ENCODE measurements around the gene PPP6R2.

Gene PPP6R2

DNA sequence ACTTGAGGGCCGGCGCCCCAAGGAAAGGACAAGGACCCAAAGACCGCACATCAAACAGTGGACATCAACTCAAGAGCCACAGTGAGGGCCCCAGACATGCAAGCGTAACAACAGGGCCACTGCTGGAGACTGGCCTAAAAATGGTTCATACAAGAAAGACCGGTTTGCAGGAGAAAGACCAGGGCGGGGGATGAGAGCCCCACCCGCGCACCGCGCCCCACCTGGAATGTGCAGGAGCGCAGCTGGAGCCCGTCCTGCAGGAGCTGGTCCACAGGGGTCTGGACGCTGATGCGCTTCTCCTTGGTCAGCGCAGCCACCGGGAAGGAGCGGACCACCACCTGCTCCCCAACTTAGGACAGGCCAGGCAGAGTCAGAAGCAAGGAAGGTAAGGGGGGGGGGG is 117.8 kb downstream of the PPP6R2 start:
- TF ChIP-seq GATA2 (IDR thresholded peaks at IDR 0.05; ENCODE audit: low read depth, low read length) = no peak

DNA sequence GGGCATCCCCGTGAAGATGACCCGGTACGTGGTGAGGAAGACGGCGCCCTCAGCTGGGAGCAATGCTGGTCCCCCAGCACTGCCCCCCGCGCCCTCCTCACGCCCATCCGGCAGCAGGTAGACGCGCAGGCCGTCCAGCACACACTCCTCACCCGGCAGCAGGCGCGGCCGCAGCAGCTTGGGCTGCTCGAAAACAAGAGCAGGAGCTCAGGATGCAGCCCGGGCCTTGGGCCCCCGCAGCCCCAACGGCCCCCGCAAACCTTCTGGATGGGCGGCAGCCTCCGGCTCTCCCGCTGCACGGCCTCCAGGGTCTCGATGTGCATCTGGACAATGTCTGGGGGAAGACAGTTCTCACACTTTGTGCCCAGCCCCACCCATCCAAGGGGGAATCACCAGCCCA is 118.4 kb downstream of the PPP6R2 start:
- TF ChIP-seq GATA3 (IDR thresholded peaks at IDR 0.05; ENCODE audit: low read depth, low read length) (no peak), GATA2 (IDR thresholded peaks at IDR 0.05; ENCODE audit: low read depth, low read length) (no peak)

DNA sequence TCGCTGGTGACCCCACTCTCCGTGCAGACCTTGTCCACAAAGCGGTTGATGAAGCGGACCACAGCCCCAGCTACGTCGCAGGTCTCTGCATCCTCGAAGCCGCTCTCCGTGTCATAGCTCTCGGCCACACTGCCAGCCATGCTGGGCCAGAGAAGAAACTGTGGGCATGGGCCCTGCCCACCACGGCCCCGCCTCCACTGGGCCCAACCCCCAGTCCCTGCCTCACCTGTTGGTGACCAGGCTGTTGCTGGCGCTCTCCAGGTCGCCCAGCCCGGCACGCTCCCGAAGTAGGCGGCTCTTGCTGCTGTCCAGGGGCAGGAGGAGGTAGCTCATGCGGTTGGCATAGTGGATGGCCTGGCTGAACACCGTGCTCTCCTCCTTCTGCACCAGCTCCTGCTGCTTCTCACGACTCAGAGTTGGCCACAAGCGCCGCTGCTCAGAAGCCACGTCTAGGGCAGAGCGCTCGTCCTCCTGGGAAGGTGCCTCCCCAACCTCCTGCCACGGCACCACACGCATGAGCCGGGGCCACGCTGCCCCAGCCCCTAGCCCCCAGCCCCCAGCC is 118.9 kb downstream of the PPP6R2 start:
- TF ChIP-seq GATA3 (IDR thresholded peaks at IDR 0.05; ENCODE audit: low read depth, low read length) = no peak
- no peak for TF ChIP-seq GATA2 (IDR thresholded peaks at IDR 0.05; ENCODE audit: low read depth, low read length)

DNA sequence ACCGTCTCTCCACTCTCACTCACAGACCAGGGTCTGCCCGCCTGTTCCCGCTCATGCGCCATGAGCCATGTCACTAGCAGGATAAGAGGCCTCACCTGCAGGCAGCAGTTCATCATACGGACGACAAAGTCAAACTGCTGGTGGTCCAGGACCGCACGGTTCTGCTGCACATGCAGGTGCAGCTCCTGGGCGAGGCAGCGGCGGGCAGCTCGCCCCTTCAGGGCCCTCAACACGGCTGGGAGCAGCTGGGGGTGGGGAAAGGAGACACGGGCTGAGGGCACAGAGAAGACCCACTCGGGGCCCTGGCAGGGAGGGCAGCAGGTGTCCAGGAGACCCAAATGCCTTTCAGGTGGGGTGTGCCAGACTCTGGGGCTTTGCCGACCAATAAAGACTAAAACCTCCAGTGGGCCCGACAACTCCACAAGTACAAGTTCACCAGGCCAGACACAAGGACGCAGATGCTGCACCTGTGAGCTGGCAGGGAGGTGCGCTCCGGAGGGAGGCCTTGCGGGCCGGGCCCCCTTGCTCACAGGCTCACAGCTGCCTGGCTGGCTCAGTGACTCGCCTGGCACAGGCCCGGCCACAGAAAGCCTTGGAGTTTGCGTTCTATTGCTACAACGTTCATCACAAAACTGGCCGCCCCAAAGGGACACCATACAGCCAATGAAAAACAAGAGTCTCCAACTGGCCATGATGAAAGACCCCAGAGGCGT is 120.2 kb downstream of the PPP6R2 start:
- no peak for TF ChIP-seq GATA3 (IDR thresholded peaks at IDR 0.05; ENCODE audit: low read depth, low read length)
- no peak for TF ChIP-seq GATA2 (IDR thresholded peaks at IDR 0.05; ENCODE audit: low read depth, low read length)

DNA sequence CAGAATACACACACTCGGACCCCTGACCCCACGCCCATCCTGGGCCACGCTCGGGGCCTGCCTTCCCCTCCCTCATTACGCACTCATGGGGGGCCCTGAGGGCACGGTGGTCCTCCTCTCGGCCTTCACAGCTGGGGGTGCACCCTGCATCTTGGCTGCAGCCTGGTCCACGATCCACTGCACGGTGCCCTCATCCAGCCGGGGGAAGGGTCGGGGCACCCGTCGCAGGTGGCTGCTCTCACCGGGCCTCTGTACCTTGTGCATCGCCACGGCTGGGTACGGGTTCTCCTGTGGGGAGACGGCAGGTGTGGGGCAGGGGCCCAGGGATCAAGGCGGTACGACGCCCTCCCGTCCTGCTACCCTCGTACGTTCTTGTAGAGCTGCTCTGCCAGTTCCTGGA is 121.3 kb downstream of the PPP6R2 start:
- TF ChIP-seq GATA3 (IDR thresholded peaks at IDR 0.05; ENCODE audit: low read depth, low read length) (no peak), GATA2 (IDR thresholded peaks at IDR 0.05; ENCODE audit: low read depth, low read length) (no peak)

DNA sequence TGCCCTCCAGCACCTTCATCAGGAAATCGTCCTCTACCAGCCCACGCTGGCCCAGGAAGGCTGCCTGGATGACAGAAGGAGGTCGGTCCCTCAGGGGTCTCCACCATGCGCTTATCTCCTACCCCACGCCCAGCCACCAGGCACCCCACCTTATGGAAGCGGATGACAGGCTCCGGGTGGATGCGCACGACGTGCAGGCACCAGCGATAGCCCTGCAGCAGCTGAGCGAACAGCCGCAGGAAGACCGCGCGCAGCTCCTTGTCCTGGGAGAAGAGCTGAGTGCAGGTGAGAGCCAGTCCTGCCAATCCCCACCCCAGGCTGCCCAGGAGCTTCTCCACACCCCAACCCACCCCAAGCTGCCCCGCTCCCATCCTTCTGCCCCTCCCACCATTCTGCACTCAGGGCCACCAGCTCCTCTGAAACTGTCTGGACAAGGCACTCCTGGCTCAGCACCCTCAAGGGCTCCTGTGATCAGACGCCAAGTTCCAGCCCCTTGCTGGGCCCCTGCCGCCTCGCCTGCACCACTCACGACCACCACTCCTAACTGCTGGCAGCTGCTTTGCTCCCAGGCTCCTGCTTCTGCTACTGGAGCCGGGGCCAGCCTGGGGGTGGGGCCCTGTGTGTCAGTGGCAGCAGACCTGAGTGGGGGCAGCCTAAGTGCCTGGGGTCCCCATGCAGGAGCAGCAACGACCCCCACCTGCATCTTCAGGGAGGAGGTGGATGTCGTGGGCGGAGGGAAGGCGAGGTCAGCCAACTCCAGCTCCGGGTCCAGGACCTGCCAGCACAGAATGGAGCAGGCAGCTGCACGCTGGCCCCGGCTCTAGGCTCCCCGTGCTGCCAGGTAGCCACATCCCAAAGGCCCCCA is 122.2 kb downstream of the PPP6R2 start:
- TF ChIP-seq GATA2 (IDR thresholded peaks at IDR 0.05; ENCODE audit: low read depth, low read length) (no peak), GATA3 (IDR thresholded peaks at IDR 0.05; ENCODE audit: low read depth, low read length) (no peak)

DNA sequence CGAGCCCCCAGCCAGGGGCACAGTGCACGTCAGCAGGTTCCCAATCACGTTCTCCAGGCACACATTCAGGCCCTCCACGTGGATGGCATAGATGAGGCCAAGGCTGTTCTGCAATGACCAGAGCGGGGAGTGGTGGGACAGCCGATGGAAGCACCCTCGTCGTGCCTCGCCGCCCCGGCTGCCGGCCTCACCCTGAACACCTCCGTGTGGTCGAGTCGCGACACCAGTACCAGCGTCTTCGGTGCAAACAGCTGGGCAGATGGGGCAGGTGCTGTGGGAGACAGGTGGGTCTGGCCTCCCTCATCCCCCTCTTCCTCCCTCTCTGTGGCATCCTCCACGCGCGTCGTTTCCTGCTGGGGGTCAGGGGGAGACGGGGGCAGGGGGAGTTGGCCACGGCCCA is 124.2 kb downstream of the PPP6R2 start:
- TF ChIP-seq GATA3 (IDR thresholded peaks at IDR 0.05; ENCODE audit: low read depth, low read length) = no peak
- no peak for TF ChIP-seq GATA2 (IDR thresholded peaks at IDR 0.05; ENCODE audit: low read depth, low read length)

DNA sequence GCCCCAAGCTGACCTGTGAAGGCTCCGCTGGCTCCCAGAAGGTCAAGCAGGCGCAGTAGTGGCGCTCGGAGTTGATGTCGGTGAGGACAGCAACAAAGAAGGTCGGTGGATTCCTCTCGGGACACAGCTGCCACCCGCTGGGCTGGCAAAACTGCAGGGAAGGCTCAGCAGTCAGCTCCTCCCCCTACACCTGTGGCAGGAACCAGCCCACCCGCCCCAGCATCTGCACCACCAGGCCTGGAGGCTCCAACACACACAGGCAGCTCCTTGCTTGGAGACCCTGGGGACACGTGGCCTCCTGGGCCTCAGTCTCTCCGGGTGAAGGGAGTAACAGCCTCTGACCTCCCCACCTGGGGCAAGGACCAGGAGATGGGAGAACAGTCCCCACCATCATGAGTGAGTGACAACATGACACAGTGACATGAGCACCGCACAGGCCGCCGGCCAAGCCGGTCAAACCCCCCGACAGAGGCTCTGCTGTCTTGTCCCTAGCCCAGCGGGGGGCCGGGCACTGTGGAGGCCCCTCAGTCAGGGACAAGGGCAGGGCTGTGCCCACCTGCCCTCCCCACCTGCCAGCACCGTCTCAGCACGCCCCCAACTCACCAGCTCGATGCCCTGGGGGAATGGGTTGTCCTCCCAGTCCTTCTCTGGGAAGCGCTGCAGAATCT is 124.8 kb downstream of the PPP6R2 start:
- TF ChIP-seq GATA2 (IDR thresholded peaks at IDR 0.05; ENCODE audit: low read depth, low read length) = no peak
- no peak for TF ChIP-seq GATA3 (IDR thresholded peaks at IDR 0.05; ENCODE audit: low read depth, low read length)

DNA sequence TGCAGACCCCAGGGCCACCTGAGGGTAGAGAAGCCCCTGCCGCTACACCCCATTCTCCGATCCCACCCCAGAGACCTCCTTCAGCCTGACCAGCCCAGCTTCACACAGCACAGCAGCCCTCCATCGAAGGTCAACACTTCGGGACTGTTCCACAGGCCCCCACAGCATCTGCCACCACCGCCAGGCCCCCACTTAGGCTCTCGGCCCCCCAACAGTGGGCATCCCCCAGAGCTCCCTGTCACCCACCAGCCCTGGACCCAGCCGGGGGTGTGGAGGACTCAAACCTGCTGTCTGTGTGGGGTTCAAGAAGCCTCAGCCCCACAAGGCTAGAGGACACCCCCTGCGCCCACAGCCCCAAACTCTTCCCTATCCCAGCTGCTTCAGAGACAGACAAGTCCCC is 125.5 kb downstream of the PPP6R2 start:
- TF ChIP-seq GATA3 (IDR thresholded peaks at IDR 0.05; ENCODE audit: low read depth, low read length) = no peak

DNA sequence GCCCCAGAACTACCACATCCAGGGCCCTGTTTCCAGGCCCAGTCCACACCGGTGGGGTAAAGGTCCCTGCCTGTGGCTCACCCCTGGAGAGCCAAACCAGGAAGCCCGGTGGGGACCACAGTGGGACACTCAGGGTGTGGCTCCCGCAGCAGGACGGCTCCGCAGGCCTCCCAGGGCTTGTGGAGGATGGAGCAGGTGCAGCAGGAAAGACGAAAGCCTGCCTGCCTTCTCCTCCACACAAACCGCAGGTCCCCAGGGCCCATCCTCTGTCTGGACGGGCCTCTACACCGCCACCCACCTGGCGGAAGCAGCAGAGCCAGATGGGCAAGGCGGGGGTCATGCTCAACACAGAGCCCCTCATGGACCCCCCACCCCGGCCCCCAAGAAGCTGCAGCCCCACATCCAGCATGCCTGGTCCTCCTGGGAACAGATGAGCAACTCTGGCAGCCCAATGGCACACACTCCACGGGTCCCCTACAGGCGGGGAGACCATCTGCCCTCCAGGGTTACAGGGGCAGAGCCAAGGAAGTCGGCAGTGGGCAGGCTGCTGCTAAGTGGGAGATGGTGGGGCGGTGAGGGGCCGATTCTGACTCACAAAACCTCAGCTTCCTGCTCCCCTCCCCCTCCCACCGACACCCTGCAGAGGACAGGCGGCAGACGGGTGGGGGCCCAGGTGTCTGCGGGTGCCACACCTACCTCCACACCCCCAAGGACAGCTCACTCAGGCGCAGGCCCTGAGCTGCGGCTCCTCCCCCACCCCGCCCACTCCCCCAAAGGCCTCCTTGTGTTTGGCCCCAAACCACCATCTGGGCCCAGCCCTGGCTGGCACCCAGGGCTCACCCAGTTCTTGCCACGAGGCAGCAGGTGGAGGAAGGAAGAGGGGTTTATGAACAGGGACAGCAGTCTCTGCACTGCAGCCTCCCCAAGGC is 126.5 kb downstream of the PPP6R2 start:
- no peak for TF ChIP-seq GATA3 (IDR thresholded peaks at IDR 0.05; ENCODE audit: low read depth, low read length)
- TF ChIP-seq GATA2 (IDR thresholded peaks at IDR 0.05; ENCODE audit: low read depth, low read length) = no peak

DNA sequence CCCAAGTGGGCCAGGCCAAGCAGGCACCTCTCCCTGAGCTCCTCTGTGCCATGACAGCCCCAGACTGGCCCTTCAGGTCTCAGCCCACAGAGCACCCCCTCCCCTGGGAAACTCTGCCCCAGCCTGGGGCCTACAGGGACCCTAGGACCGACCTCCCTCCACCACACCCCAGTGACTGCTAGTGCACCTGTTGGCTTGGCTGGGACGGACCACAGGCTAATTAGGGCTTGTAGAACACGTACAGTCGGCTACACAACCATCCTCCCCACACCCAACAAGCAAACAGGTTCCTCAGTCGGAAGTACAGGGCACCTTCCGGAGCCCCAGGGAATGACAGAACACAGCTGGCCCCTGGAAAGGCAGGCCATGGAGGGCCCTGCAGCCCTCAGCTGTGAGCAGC is 127.4 kb downstream of the PPP6R2 start:
- TF ChIP-seq GATA2 (IDR thresholded peaks at IDR 0.05; ENCODE audit: low read depth, low read length) (no peak), GATA3 (IDR thresholded peaks at IDR 0.05; ENCODE audit: low read depth, low read length) (no peak)

DNA sequence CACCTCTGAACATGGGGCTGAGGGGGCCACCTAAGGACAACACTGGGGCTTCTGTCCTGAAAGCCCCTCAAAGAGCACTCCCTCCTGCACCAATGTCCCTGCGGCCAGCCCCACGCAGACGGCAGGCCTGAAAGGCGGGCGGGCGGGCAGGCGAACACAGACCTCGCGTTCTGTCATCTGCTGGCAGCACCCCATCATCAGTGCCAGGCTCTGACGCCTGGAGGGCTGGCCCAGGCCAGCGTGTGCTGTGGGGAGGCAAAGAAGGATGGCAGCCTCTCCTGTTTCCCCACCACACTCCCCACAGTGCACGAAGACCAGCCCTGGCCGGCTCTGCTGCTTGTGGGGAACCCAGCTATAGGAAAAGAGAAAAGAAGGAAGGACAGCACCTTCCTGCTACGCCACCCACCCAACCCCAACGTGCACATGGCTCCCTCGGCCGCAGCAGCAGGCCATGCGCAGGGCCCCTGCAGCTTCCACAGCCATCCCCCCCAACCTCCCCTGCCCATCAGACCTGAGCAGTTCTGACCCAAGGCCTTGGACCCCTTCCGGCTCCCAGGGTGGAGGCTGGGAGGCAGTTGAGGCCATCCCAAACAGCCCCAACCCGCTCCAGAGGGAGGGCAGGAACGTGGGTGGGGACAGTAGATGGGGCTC is 128.2 kb downstream of the PPP6R2 start:
- TF ChIP-seq GATA2 (IDR thresholded peaks at IDR 0.05; ENCODE audit: low read depth, low read length) (no peak), GATA3 (IDR thresholded peaks at IDR 0.05; ENCODE audit: low read depth, low read length) (no peak)

DNA sequence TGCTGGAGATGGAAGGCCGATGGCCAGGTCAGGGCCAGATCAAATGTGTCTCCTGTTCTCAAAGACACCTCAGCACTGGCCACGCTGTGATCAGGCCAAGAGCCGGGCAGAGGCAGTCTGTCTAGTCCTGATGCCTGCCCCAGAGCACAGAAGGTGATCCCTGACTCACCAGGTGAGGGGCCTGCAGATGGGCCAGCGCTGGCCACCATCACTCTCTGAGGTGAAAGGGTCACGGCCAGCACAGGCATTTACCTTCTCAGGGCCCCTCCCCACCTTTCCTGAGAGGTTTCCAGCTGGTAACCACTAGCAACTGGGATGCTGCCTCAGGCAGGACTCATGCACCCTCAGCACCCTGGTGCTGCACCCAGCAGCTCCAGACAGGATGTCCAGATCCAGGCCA is 128.8 kb downstream of the PPP6R2 start:
- no peak for TF ChIP-seq GATA2 (IDR thresholded peaks at IDR 0.05; ENCODE audit: low read depth, low read length)
- no peak for TF ChIP-seq GATA3 (IDR thresholded peaks at IDR 0.05; ENCODE audit: low read depth, low read length)

Data from SH-SY5Y (cell line).